ENCODE measurements around the gene CELSR1.

The CELSR1 gene, protein sequence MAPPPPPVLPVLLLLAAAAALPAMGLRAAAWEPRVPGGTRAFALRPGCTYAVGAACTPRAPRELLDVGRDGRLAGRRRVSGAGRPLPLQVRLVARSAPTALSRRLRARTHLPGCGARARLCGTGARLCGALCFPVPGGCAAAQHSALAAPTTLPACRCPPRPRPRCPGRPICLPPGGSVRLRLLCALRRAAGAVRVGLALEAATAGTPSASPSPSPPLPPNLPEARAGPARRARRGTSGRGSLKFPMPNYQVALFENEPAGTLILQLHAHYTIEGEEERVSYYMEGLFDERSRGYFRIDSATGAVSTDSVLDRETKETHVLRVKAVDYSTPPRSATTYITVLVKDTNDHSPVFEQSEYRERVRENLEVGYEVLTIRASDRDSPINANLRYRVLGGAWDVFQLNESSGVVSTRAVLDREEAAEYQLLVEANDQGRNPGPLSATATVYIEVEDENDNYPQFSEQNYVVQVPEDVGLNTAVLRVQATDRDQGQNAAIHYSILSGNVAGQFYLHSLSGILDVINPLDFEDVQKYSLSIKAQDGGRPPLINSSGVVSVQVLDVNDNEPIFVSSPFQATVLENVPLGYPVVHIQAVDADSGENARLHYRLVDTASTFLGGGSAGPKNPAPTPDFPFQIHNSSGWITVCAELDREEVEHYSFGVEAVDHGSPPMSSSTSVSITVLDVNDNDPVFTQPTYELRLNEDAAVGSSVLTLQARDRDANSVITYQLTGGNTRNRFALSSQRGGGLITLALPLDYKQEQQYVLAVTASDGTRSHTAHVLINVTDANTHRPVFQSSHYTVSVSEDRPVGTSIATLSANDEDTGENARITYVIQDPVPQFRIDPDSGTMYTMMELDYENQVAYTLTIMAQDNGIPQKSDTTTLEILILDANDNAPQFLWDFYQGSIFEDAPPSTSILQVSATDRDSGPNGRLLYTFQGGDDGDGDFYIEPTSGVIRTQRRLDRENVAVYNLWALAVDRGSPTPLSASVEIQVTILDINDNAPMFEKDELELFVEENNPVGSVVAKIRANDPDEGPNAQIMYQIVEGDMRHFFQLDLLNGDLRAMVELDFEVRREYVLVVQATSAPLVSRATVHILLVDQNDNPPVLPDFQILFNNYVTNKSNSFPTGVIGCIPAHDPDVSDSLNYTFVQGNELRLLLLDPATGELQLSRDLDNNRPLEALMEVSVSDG (N-terminal part only)

GRCh38 chr22:46537225-46537945 lies at the start of gene CELSR1:
Gene CELSR1, minus strand, starts transcription at chr22:46537620. Its CDS starts 450 bp downstream, at chr22:46537170.
- no peak for DNase-seq (ENCODE audit: low read depth in 2 of 2)

DNA sequence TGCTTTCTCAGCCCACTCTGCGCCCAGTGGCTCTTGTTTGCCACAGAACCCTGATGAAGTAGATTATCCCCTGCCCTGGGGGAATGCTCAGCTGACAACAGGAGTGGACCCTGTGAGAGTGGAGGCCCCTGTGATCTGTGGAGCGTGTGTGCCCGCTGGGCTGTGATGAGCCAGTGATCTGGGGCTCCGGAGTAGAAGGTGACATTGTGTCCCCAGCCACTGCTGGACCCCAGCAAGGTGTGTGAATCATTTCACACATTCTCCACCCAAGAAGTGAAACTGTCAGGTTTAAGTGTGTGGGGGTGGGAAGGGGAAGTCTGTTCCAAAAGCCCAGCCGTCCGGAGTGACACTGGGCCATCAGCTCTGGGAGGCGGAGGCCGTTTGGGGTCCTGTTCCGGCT lies 49.6 kb upstream of the CELSR1 start:
- no peak for DNase-seq (ENCODE audit: low read depth in 2 of 2)

- no peak for DNase-seq (ENCODE audit: low read depth in 2 of 2)
Observed at GRCh38 chr22:46586531-46587011, 49.2 kb upstream of the CELSR1 start.

GRCh38 chr22:46586123-46586519 lies 48.7 kb upstream of the CELSR1 start:
- no peak for DNase-seq (ENCODE audit: low read depth in 2 of 2)

DNA sequence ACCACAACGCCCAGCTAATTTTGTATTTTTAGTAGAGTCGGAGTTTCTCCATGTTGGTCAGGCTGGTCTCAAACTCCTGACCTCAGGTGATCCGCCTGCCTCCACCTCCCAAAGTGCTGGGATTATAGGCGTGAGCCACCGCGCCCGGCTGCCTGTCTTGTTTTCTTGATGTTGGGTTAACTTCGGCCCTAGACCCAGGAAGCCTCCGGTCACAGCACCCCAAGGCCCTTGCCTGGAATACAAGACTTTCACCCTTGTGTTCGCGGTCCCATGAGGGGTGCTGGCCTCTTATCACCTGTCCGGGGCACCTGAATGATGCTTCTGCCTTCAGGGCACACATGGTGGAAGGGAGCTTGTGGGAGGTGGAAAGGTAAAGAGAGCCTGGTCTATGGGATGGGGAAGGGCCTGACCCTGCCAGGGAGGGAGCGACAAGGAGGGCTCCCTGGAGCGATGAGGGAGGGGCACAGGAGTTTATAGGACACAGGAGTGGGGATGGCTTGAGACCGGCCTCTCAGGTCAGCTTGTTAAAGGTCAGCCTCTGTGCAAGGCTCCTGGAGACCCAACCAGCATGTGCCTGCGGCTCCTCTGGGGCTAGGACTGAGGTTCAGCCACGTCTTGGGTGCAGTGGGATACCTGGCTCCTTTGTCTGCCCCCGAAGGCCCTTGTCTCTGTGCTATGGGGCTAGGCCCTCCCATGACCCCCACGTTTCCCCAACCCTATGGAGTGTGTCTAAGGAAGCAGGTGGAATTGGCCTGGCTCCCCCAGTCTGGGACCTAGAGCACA lies 48.1 kb upstream of the CELSR1 start:
- DNase-seq (ENCODE audit: low read depth in 2 of 2): no peak

DNA sequence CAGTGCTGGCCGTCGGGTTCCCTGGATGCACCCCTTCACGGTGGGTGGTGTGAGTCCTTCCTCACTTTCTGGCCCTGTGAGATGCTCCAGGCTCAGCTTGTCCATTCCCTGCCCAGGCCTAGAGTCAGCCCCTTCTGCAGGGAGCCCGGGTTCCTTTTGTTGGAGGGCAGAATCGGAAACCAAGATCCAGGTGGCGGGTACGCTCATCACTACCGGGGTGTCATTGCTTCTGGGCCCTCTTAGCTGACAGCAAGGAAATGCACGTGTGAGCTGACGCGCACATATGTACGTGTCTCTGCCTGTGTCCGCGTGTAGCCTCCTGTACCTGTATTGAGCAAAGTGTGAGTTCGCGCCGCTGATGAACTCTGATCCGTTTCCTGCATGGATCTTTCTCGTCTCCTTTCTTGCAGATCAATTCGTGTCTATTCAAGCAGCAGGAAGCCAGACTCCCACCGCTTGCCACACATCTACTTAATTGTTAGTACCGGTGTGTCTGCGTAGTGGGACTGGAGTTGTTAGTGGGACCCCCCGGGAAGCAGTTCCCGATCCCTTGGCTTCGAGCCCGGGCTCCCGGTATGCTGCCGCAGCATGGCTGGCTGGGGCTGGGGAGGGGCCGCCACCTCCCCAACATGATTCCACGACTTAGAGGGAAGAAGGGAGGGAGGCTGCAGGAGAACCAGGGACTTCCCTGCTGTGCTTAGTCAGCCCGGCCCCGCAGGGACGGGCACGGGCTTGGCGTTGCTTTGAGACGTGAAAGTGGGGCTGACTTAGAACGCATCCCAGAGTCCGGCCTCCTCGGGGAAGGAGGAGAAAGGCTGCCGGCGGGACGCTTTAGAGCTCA lies 46.9 kb upstream of the CELSR1 start:
- no peak for DNase-seq (ENCODE audit: low read depth in 2 of 2)

- DNase-seq (ENCODE audit: low read depth in 2 of 2): no peak
Observed at GRCh38 chr22:46583571-46583970, 46.2 kb upstream of the CELSR1 start.

- no peak for DNase-seq (ENCODE audit: low read depth in 2 of 2)
Observed at GRCh38 chr22:46582281-46582933, 45.0 kb upstream of the CELSR1 start.

GRCh38 chr22:46581538-46582244 lies 44.3 kb upstream of the CELSR1 start:
- no peak for DNase-seq (ENCODE audit: low read depth in 2 of 2)

DNA sequence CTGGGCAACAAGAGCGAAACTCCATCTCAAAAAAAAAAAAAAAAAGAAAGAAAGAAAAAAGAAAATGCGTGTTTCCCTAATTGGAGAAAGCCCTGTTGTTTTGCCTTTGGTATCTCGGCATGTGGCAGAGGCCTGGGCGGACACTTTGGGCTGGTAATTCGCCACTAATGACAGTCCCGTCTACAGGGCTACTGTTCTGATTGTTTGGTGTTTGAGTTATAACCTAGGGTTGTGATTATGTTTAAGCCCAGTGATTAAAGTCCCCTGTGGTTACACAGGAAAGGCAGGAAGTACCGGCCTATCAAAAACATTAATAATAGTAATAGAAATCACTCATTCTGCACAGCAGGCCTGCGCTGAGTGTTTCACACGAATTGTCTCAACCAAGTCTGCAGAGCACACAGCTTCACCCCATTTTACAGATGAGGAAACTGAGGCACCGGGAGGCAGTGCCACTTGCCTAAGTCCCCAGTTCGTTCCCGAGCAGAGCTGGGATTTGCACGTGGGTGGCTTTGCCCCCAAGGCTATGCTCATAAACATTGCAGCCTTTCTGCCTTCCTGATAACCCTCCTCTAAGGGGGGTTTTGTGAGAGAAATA lies 43.6 kb upstream of the CELSR1 start:
- DNase-seq (ENCODE audit: low read depth in 2 of 2): no peak

DNA sequence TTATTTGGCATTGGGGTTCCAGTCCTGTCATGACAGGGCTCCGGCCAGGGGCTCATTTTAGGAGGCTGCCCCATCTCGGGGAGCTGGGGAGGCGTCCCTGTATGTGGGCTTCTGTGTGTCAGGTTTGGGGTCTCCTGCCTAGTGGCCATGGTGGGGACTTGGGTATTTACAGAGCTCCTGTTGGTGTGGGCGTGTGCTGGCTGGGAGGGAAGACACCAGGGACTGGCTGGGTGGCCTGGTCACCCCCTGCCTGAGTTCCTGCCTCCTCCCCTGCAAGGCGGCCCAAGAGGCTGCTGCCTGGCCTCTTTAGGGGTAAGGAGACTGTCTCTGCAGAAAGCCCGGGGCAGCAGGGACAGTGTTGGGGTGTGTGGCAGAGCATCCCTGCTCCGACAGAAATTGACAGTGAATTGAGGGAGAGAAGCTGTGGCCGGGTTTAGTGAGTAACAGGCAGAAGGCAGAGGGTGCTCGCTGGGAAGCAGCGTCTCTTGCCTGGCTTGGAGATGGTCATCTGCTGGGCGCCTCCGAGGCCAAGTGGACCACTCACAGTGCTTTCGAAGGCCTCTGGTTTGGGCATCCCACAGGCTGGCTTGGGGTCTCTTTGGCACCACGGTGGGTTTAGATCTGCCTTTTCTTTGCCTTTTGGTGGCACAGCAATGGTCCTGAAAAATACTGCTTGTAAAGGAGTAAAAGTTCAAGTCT lies 42.5 kb upstream of the CELSR1 start:
- no peak for DNase-seq (ENCODE audit: low read depth in 2 of 2)

GRCh38 chr22:46578824-46579561 lies 41.6 kb upstream of the CELSR1 start:
- no peak for DNase-seq (ENCODE audit: low read depth in 2 of 2)

DNA sequence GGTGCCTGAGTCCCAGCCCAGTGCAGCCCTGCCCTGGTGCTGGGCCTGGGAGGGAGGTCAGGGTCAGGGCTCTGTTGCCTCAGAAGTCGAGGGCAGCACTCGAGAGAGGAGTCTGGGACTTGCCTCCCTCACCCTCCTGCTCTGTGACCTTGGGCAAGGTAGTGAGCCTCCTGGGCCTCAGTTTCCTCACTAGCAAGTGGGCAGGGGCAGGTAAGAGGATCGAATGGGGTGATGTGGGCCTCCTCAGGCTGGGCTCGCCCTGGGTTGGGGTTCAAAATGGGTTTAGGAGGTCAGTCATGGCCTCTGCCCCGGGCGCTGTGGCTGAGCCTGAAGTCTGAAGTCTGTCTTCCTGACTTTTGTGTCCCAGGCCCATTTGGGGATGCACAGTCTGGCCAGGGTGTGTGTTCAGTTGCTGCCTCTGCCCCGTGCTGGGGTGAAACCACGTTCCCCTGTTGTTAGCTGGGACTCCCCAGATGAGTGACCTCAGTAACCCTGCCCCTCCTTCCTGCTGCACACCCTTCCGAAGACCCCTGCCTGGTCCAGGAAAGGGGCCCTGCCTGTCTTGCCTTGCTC lies 40.9 kb upstream of the CELSR1 start:
- no peak for DNase-seq (ENCODE audit: low read depth in 2 of 2)

DNA sequence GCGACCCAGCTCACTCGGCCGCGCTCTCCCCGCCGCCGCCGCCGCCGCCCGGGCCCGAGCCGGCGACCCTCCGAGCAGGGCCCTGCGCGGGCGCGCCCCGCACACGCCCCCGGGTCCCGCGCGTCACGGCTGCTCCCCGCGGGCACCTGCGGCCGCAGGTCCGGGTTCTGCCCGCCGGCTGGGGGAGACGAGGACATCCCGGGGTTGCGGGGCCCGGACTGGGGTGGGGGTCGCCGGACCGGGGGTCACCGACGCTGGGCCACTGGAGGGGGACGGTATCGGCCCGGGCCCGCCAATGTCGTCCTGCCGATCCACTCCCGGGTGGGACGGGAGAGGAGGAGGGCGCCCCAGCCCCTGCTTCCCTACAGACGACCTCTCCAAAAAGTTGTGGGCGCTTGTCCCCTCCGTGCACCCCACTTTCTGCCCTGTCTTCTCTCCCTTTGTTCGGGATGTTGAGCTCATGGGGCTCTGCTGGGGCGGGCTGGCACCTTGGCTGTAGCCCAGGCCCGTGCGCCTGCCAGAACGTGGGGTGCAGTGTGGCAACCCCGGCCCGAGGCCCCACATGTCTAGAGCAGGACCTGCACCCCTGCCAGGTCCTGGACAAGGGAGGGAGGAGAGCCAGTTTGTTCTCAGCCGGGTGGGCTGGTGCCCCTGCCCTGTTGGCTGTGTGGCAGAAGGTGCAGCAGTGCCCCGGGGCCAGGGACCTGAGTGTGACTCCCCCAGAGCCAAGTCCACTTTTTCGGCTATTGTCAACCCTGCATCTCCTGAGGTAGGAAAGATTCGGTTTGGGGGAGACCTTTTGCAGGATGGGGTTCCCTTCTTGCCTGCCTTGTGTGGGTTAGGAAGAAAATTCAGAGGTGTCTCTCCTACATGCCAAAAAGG lies 40.2 kb upstream of the CELSR1 start:
- DNase-seq (ENCODE audit: low read depth in 2 of 2): no peak

Data from activated CD4-positive, alpha-beta T cell treated with anti-CD3 and anti-CD28 coated beads for 24 hours (primary cell).